Measurements from ENCODE around the gene TXNRD2.

GRCh38 chr22:19826619-19826950 is 115.0 kb downstream of the TXNRD2 start:
- TF ChIP-seq POLR2AphosphoS5 (IDR thresholded peaks at IDR 0.05): no peak
- TF ChIP-seq, protein P1, sequence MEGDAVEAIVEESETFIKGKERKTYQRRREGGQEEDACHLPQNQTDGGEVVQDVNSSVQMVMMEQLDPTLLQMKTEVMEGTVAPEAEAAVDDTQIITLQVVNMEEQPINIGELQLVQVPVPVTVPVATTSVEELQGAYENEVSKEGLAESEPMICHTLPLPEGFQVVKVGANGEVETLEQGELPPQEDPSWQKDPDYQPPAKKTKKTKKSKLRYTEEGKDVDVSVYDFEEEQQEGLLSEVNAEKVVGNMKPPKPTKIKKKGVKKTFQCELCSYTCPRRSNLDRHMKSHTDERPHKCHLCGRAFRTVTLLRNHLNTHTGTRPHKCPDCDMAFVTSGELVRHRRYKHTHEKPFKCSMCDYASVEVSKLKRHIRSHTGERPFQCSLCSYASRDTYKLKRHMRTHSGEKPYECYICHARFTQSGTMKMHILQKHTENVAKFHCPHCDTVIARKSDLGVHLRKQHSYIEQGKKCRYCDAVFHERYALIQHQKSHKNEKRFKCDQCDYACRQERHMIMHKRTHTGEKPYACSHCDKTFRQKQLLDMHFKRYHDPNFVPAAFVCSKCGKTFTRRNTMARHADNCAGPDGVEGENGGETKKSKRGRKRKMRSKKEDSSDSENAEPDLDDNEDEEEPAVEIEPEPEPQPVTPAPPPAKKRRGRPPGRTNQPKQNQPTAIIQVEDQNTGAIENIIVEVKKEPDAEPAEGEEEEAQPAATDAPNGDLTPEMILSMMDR (IDR thresholded peaks at IDR 0.05): no peak
